K562 (cell line): ENCODE data around the gene PRRT1. TPM values are rescaled to one million over a fixed set of nuclear protein-coding genes. Genes with fewer than 3 reads are reported as not detected.

Source experiments
- CTBP1 ChIP-seq: fragments of 450-650 bp; IDR thresholded peaks from 2 replicates; pipeline ENCODE4 v1.6.1; 2016; ENCODE audit warnings: borderline replicate concordance
- DNMT1 ChIP-seq: fragments of 450-650 bp; IDR thresholded peaks from 2 replicates; pipeline ENCODE4 v1.6.1; 2016; ENCODE audit warnings: antibody characterized with exemption, mild to moderate bottlenecking
- GABPA ChIP-seq: fragments of 200-800 bp; sonication (Bioruptor generic); conservative IDR thresholded peaks from 2 replicates; pipeline ENCODE4 v1.6.1; 2016; ENCODE audit warnings: low read depth, missing genetic modification characterization, missing compliant biosample characterization
- HNRNPH1 ChIP-seq: fragments of 200-400 bp; formaldehyde crosslinking; optimal IDR thresholded peaks from 2 replicates; pipeline ENCODE3; 2017; ENCODE audit warnings: low read depth, mild to moderate bottlenecking, low read length, moderate library complexity
- JUN ChIP-seq, 2 experiments: sonication (generic) in 1 of 2; formaldehyde crosslinking in 1 of 2; IDR thresholded peaks; 2 replicates each; pipeline versions ENCODE4 v1.6.1 to v1.8.0; 2012 to 2022; ENCODE audit warnings: borderline replicate concordance in 2 of 2, mild to moderate bottlenecking in 2 of 2, improper control_type of control experiment in 1 of 2, low read depth in 1 of 2, low read length in 1 of 2, missing genetic modification reagents in 1 of 2
- PHB ChIP-seq: fragments of 250-450 bp; sonication (Bioruptor Pico); IDR thresholded peaks from 2 replicates; pipeline ENCODE4 v1.5.0; 2021
- SMARCA5 ChIP-seq: fragments of 450-650 bp; IDR thresholded peaks from 2 replicates; pipeline ENCODE4 v1.6.1; 2016
- STAT5B ChIP-seq: fragments of 250-450 bp; sonication (Bioruptor Pico); IDR thresholded peaks from 2 replicates; pipeline ENCODE4 v1.8.0; 2021; ENCODE audit warnings: mild to moderate bottlenecking, inconsistent platforms
- TEAD4 ChIP-seq, 2 experiments: sonication (generic) in 1 of 2; formaldehyde crosslinking in 1 of 2; IDR thresholded peaks; 2 replicates each; pipeline versions ENCODE4 v1.6.1 to v1.8.0; 2012 to 2022; ENCODE audit warnings: borderline replicate concordance in 1 of 2, inconsistent platforms in 1 of 2, low read length in 1 of 2, mild to moderate bottlenecking in 1 of 2, missing genetic modification reagents in 1 of 2
- ZNF165 ChIP-seq: fragments of 250-450 bp; sonication (Bioruptor Pico); IDR thresholded peaks from 2 replicates; pipeline ENCODE4 v1.4.0; 2020; ENCODE audit warnings: borderline replicate concordance
- ZNF507 ChIP-seq: conservative IDR thresholded peaks from 2 replicates; pipeline ENCODE4 v1.6.1; 2017; ENCODE audit warnings: missing genetic modification characterization, missing compliant biosample characterization
- ZNF668 ChIP-seq: fragments of 250-450 bp; sonication (Bioruptor Pico); IDR thresholded peaks from 2 replicates; pipeline ENCODE4 v1.8.0; 2022; ENCODE audit warnings: mild to moderate bottlenecking, inconsistent platforms
- polyA plus RNA-seq, 8 experiments: library from polyadenylated mRNA; depleted of rRNA in 4 of 8; stranded (reverse) in 5 of 8; unstranded in 3 of 8; fragments of >200 nt; fragmentation: Nextera tagmentation in 2 of 8; fragmentation: Illumina TruSeq in 1 of 8; extraction: Ambion mirVana in 2 of 8; extraction: Trizol in 1 of 8; gene quantifications; 2 replicates each; pipeline versions ENCODE4 v1.2.1 to v1.2.3, GENCODE V29; 2011 to 2014; ENCODE audit warnings: inconsistent platforms in 1 of 8, missing spikeins in 1 of 8
- total RNA-seq, 7 experiments: library from RNA; depleted of rRNA in 6 of 7; stranded (reverse); fragments of >200 nt in 6 of 7; fragmentation: Illumina TruSeq in 2 of 7; extraction: Trizol in 2 of 7; gene quantifications; 2 replicates each; pipeline versions ENCODE4 v1.2.1 to v1.2.3, GENCODE V29; 2011 to 2021; ENCODE audit warnings: low replicate concordance in 1 of 7
- TF ChIP-seq, protein P1 (sequence below): fragments of 450-650 bp; IDR thresholded peaks from 2 replicates; pipeline ENCODE4 v1.6.1; 2017; ENCODE audit warnings: antibody characterized with exemption
- TF ChIP-seq, protein P2 (sequence below): fragments of 250-450 bp; sonication (Bioruptor Pico); IDR thresholded peaks from 2 replicates; pipeline ENCODE4 v1.4.0; 2020
- TF ChIP-seq, protein P3 (sequence below): sonication (generic); formaldehyde crosslinking; IDR thresholded peaks from 2 replicates; pipeline ENCODE4 v1.8.0; 2022; ENCODE audit warnings: mild to moderate bottlenecking, missing genetic modification reagents
- TF ChIP-seq, protein P4 (sequence below): fragments of 250-450 bp; sonication (Bioruptor Pico); IDR thresholded peaks from 2 replicates; pipeline ENCODE4 v1.5.0; 2020; ENCODE audit warnings: mild to moderate bottlenecking

Gene PRRT1
- total and polyA plus RNA-seq, 9 of the 15 experiments (the other 6 are each of a cell fraction or from before 2014, with no cell fraction given), result 0.14 to 3.5 (median 0.41) TPM

DNA sequence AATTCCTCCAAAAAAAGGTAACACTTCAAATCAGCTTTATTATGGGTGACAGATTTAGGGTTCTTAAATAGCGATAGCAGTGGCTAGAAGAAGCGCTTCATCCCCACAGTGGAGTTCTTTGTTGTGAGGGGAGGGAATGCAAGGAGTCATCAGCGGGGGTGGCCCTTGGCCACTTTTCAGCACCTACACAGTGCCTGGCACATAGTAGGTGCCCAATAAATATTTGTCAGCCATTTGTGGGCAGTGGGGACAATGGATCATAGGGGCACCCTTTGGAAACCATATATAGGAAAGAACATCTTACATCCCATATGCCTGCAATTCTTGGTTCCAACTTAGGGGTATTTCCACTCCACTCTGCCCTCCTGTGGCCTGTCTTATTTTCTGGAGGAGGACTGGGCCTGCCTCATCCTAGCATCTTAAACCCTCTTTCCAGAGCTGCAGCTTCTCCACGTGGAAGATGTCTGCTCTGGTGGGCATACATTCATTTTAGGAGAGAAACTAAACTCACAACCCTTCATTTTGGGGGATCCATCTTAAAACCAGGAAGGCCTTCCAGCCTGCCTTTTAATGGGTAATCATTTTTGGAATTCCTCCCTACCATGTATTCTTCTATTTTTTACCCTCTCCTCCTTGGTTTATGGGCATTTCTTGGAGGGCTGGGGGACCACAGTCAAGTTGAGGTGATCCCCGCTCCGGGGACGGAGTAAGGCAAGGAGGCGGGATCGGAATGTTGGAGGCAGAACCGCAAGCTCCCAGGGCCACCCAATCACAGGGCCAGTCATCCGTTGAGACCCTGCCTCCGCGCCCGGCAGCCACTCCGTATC is 43.3 kb upstream of the PRRT1 start (continued):
- TF ChIP-seq, protein P1, sequence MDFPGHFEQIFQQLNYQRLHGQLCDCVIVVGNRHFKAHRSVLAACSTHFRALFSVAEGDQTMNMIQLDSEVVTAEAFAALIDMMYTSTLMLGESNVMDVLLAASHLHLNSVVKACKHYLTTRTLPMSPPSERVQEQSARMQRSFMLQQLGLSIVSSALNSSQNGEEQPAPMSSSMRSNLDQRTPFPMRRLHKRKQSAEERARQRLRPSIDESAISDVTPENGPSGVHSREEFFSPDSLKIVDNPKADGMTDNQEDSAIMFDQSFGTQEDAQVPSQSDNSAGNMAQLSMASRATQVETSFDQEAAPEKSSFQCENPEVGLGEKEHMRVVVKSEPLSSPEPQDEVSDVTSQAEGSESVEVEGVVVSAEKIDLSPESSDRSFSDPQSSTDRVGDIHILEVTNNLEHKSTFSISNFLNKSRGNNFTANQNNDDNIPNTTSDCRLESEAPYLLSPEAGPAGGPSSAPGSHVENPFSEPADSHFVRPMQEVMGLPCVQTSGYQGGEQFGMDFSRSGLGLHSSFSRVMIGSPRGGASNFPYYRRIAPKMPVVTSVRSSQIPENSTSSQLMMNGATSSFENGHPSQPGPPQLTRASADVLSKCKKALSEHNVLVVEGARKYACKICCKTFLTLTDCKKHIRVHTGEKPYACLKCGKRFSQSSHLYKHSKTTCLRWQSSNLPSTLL, result no peak
- TF ChIP-seq SMARCA5 (peak; percentile 77), CTBP1 (peak; percentile 74), GABPA (tag) (no peak), ZNF507 (tag) (no peak), ZNF165 (CRISPR knock-in tag) (no peak), ZNF668 (CRISPR knock-in tag) (peak; percentile 77; the same call in 1 of the 2 replicates), HNRNPH1 (no peak), DNMT1 (peak; percentile 96), STAT5B (CRISPR knock-in tag) (no peak), JUN (IDR thresholded peaks at IDR 0.05; ENCODE audit: borderline replicate concordance, low read depth, low read length) (0 out of 2 replicates have a peak, but pooled peaks have one; percentile 19), JUN (CRISPR knock-in tag; IDR thresholded peaks at IDR 0.05; ENCODE audit: borderline replicate concordance) (no peak), PHB (CRISPR knock-in tag) (no peak), TEAD4 (IDR thresholded peaks at IDR 0.05; ENCODE audit: low read length) (no peak; the same call in none of the 2 replicates), TEAD4 (CRISPR knock-in tag; IDR thresholded peaks at IDR 0.05; ENCODE audit: borderline replicate concordance) (no peak)
- TF ChIP-seq, protein P2, sequence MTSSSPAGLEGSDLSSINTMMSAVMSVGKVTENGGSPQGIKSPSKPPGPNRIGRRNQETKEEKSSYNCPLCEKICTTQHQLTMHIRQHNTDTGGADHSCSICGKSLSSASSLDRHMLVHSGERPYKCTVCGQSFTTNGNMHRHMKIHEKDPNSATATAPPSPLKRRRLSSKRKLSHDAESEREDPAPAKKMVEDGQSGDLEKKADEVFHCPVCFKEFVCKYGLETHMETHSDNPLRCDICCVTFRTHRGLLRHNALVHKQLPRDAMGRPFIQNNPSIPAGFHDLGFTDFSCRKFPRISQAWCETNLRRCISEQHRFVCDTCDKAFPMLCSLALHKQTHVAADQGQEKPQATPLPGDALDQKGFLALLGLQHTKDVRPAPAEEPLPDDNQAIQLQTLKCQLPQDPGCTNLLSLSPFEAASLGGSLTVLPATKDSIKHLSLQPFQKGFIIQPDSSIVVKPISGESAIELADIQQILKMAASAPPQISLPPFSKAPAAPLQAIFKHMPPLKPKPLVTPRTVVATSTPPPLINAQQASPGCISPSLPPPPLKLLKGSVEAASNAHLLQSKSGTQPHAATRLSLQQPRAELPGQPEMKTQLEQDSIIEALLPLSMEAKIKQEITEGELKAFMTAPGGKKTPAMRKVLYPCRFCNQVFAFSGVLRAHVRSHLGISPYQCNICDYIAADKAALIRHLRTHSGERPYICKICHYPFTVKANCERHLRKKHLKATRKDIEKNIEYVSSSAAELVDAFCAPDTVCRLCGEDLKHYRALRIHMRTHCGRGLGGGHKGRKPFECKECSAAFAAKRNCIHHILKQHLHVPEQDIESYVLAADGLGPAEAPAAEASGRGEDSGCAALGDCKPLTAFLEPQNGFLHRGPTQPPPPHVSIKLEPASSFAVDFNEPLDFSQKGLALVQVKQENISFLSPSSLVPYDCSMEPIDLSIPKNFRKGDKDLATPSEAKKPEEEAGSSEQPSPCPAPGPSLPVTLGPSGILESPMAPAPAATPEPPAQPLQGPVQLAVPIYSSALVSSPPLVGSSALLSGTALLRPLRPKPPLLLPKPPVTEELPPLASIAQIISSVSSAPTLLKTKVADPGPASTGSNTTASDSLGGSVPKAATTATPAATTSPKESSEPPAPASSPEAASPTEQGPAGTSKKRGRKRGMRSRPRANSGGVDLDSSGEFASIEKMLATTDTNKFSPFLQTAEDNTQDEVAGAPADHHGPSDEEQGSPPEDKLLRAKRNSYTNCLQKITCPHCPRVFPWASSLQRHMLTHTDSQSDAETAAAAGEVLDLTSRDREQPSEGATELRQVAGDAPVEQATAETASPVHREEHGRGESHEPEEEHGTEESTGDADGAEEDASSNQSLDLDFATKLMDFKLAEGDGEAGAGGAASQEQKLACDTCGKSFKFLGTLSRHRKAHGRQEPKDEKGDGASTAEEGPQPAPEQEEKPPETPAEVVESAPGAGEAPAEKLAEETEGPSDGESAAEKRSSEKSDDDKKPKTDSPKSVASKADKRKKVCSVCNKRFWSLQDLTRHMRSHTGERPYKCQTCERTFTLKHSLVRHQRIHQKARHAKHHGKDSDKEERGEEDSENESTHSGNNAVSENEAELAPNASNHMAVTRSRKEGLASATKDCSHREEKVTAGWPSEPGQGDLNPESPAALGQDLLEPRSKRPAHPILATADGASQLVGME (CRISPR knock-in tag), result 0 out of 2 replicates have a peak, but pooled peaks have one; percentile 46
- TF ChIP-seq, protein P3, sequence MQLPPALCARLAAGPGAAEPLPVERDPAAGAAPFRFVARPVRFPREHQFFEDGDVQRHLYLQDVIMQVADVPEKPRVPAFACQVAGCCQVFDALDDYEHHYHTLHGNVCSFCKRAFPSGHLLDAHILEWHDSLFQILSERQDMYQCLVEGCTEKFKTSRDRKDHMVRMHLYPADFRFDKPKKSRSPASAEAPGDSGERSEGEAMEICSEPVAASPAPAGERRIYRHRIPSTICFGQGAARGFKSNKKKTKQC (CRISPR knock-in tag), result 0 out of 2 replicates have a peak, but pooled peaks have one; percentile 21
- TF ChIP-seq, protein P4, sequence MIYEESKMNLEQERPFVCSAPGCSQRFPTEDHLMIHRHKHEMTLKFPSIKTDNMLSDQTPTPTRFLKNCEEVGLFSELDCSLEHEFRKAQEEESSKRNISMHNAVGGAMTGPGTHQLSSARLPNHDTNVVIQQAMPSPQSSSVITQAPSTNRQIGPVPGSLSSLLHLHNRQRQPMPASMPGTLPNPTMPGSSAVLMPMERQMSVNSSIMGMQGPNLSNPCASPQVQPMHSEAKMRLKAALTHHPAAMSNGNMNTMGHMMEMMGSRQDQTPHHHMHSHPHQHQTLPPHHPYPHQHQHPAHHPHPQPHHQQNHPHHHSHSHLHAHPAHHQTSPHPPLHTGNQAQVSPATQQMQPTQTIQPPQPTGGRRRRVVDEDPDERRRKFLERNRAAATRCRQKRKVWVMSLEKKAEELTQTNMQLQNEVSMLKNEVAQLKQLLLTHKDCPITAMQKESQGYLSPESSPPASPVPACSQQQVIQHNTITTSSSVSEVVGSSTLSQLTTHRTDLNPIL (CRISPR knock-in tag), result no peak
